Chondrocyte (in vitro differentiated cells): ENCODE data around the gene GIT1. TPM values are rescaled to one million over a fixed set of nuclear protein-coding genes. Genes with fewer than 3 reads are reported as not detected.
A peak's percentile ranks its signal among the peaks of the same experiment; 100 is the strongest.

Experiments
- DNase-seq: peaks from one replicate; pipeline ENCODE4 v3.0.0; 2021; ENCODE audit warnings: mixed read lengths, low spot score
- H3K27ac Mint-ChIP-seq: one replicate; pipeline ENCODE4 v1.8.0; 2021; ENCODE audit warnings: mild to moderate bottlenecking, moderate library complexity, mixed read lengths; ENCODE audit not compliant: unreplicated experiment
- H3K27me3 Mint-ChIP-seq: 2 replicates; pipeline ENCODE4 v1.8.0; 2021; ENCODE audit warnings: low read depth, mixed read lengths
- H3K36me3 Mint-ChIP-seq: 2 replicates; pipeline ENCODE4 v1.8.0; 2021; ENCODE audit warnings: low read depth, mixed read lengths
- H3K4me1 Mint-ChIP-seq: 2 replicates; pipeline ENCODE4 v1.8.0; 2021; ENCODE audit warnings: low read depth, mild to moderate bottlenecking, mixed read lengths
- H3K4me3 Mint-ChIP-seq: one replicate; pipeline ENCODE4 v1.8.0; 2021; ENCODE audit warnings: mild to moderate bottlenecking, moderate library complexity, mixed read lengths; ENCODE audit not compliant: unreplicated experiment
- H3K9me3 Mint-ChIP-seq: 2 replicates; pipeline ENCODE4 v1.8.0; 2021; ENCODE audit warnings: low read depth, mixed read lengths
- total RNA-seq: library from RNA; stranded (reverse); gene quantifications from 3 replicates; pipeline ENCODE4 v1.2.1, GENCODE V29; 2021
- TF ChIP-seq, protein P1 (sequence below): fragments of 200-600 bp; sonication (generic); IDR thresholded peaks from 2 replicates; pipeline ENCODE4 v1.5.0; 2021; ENCODE audit warnings: antibody characterized with exemption, mild to moderate bottlenecking, moderate library complexity

GIT1 gene
- total RNA-seq, 1 donor from 2014 or later: 37.7 TPM

DNA sequence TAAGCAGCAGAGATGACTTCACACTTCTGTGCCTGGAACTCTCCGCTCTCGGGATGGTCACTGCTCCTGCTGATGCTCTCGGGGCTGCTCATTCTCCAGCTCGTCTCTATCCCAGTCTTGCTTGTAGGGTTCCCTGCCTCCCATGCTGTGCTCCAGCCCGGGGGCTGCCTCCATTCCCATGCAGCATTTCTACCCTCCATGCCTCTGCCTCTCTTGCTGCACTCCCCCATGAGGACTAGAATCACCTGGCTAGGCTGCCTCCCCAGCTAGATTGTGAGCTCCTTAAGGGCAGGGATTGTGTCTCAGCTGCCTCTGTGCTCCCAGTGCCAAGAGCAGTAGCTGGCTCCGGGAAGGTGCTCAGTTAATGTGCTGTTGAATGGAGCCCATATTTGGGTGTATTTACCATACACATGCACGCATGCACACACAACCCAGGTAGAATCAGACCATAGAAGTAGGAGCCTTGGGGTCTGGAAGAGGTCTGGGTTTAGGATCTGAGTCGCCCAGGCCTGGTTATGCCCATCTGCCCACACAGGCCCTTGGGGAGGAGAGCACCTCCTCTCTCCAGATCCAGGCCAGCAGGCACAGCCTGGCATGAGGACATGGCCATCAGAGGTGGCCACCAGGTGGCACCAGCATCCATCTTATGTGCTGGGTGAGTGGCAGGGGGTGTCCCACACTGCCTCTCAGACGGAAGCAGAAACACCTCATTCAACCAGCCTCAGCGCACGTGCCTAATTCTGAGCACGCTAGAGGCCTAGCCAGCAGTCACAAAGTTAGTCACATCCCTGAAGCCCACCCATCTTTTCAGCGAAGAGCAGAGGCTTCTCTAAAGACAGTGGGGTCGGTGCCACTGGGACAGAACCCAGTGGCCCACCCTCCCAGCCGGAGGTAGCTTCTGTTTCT is 9.3 kb downstream of the GIT1 start:
- Mint-ChIP-seq H3K9me3 (no peaks in the 10 kb centered on the region), H3K4me3 (no peak overlapping the region), H3K4me1 (peaks cover 19% of the 10 kb centered on the region), H3K27ac (peak overlapping the region; percentile 27), H3K36me3 (peaks cover 16% of the 10 kb centered on the region), H3K27me3 (no peaks in the 10 kb centered on the region)
- TF ChIP-seq, protein P1, sequence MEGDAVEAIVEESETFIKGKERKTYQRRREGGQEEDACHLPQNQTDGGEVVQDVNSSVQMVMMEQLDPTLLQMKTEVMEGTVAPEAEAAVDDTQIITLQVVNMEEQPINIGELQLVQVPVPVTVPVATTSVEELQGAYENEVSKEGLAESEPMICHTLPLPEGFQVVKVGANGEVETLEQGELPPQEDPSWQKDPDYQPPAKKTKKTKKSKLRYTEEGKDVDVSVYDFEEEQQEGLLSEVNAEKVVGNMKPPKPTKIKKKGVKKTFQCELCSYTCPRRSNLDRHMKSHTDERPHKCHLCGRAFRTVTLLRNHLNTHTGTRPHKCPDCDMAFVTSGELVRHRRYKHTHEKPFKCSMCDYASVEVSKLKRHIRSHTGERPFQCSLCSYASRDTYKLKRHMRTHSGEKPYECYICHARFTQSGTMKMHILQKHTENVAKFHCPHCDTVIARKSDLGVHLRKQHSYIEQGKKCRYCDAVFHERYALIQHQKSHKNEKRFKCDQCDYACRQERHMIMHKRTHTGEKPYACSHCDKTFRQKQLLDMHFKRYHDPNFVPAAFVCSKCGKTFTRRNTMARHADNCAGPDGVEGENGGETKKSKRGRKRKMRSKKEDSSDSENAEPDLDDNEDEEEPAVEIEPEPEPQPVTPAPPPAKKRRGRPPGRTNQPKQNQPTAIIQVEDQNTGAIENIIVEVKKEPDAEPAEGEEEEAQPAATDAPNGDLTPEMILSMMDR: peak; percentile 95
- DNase-seq: peak; percentile 95

DNA sequence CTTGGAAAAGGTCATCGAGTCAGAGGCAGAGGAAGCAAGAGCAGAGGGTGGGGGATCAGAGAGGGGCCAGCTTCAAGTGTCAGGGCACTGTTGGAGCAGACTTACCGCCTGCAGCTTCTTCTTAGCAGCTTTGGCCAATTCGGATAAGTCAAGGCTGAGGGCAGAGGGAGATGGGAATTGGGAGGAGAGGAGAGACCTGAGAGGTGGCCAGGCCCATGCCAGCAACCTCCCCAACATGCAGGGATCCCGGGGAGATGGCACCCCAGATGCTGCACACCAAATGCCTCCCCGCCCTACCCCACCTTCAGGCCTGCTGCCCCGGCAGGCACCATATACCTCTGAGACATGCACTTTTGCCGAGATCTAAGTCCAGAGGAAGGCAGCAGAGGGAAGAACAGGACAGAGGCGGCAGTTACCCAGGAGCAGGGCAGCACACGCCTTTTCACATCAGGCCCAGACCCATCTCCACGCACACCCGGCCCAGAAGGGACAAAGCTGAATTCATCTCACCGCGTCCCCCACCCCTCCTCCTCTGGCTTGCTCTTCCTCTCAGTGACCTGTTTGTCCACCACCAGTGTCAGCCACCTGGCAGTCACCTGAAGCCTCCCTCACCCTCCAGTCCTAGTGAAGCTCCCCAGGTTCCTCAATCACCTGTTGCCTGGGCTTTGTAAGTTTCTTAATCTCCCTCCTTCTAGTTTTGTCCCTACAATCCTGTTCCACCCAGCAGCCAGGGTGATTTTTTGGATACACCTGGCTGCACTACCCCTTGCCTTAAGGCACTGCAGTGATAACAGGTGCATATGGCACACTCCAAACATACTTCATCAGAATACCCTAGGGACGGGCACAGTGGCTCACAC is 10.6 kb downstream of the GIT1 start:
- Mint-ChIP-seq H3K36me3 (peaks cover 18% of the 10 kb centered on the region), H3K9me3 (no peaks in the 10 kb centered on the region), H3K4me1 (peaks cover 6% of the 10 kb centered on the region), H3K27me3 (no peaks in the 10 kb centered on the region), H3K27ac (no peak overlapping the region), H3K4me3 (no peak overlapping the region)
- TF ChIP-seq, protein P1: no peak
- DNase-seq: no peak

DNA sequence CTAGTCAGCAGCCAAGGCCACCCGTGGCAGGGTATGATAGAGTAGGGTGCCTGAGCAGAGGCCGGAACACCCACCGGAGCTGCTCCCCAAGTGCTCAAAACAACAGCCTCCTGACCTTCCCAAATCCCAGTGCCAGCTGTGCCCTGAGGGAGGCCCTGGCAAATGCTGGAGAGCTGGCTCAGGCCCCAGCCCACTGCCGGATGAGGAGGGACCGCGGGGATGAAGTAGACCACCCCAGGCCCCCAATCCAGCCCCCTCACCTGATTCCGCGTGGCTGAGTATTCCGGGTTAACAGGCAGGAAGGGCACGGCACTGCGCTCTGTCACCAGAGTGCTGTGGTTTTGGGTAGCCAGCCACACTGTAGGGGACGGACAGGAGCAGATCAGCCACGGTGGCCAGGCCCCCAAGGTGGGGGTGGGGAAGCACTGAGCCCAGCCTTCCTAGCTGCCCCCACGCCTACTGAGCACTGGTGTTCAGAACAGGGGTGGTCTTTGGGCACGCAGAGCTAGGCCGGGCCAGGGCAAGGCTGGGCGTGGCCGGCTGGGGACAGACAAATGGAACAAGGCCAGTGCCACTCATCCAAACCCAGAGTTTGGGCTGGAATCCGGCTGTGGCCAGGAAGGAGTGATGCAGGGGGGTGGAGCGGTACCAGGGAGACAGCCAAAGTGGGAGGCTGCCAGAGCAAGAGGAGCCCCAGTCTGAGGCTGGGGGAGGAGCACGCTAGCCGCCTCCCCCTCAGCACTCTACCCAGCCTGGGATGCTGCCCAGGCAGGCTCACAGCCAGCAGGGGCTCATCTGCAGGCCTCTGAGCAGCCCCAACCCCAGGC is 11.8 kb downstream of the GIT1 start:
- no peak overlapping the region for H3K4me3 Mint-ChIP-seq
- no peak overlapping the region for H3K27ac Mint-ChIP-seq
- H3K9me3 Mint-ChIP-seq: no peaks in the 10 kb centered on the region
- no peaks in the 10 kb centered on the region for H3K27me3 Mint-ChIP-seq
- peaks cover 18% of the 10 kb centered on the region for H3K36me3 Mint-ChIP-seq
- peaks cover 10% of the 10 kb centered on the region for H3K4me1 Mint-ChIP-seq
- TF ChIP-seq, protein P1: no peak
- no peak for DNase-seq

DNA sequence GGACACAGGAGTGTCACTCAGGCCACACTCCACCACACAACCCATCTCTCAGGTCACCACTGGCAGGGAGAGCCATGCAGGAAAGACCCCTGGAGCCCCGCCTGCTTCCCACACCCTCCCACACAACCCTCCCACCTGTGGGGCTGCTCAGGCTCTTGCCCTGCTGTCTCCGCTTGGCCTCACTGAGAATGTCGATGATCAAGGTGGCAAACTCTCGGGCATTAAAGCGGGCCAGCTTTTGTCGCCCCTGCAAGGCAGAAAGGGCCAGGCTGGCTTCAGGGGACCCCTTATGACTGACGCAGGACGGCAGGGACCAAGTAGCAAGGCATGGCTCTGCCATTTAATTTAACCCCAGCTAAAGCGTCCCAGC is 12.5 kb downstream of the GIT1 start:
- H3K4me1 Mint-ChIP-seq: peaks cover 10% of the 10 kb centered on the region
- peaks cover 16% of the 10 kb centered on the region for H3K36me3 Mint-ChIP-seq
- no peaks in the 10 kb centered on the region for H3K27me3 Mint-ChIP-seq
- TF ChIP-seq, protein P1: no peak
- no peak overlapping the region for H3K4me3 Mint-ChIP-seq
- no peak for DNase-seq
- no peak overlapping the region for H3K27ac Mint-ChIP-seq
- no peaks in the 10 kb centered on the region for H3K9me3 Mint-ChIP-seq
